Measurements from ENCODE around the gene YJU2. TPM values are rescaled to one million over a fixed set of nuclear protein-coding genes. Genes with fewer than 3 reads are reported as not detected.
"Not testable (repeated sequence)": the region's sequence is repeated elsewhere in the genome, so short reads cannot be mapped to it uniquely, and the experiment has no call there.

YJU2 gene
- total and polyA plus RNA-seq, 2 experiments from 2014 or later: 24.7 to 27.5 TPM

DNA sequence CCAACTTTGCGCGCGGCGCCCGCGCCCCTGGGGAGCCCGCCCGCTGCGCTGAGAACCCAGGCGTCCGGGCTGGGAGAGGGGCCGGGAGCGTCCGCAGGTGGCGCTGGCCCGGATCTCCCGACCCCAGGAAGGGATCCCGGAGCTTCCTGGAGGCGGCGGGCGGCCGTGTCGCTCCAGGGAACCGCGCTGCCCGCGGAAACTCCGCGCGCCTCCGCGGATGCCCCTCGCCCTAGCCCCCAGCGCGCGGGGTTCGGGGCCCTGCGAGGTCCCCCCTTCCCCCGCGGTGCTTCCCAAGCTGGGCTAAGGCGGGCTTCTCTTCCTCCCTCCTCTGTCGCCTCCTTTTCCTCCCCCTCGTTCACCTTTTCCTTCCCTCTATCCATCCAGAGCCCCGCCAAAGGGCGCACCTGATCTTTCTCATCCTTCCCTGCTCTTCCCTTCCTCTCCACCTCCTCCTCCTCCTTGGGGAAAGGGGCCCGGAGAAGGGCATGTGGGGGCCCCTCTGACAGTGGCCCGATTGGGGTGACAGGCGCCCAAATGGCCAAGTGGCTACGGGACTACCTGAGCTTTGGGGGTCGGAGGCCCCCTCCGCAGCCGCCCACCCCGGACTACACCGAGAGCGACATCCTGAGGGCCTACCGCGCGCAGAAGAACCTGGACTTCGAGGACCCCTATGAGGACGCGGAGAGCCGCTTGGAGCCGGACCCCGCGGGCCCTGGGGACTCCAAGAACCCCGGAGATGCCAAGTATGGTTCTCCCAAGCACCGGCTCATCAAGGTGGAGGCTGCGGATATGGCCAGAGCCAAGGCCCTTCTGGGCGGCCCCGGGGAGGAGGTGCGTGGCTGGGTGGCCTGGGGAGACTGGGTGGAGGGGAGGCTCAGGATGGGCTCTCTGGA lies 32.9 kb downstream of the YJU2 start:
- peak in 1 of 2 donors; percentile 29 for DNase-seq (ENCODE audit: low read depth in 1 of 2, low spot score in 1 of 2)
- Histone ChIP-seq H3K4me3 (peak overlapping the region; percentile 90), H3K9me3 (ENCODE audit: low read depth) (no peaks in the 10 kb centered on the region), H3K27ac (peak overlapping the region; percentile 70), H3K36me3 (no peaks in the 10 kb centered on the region), H3K4me1 (ENCODE audit: low read depth) (peaks cover 16% of the 10 kb centered on the region), H3K27me3 (no peaks in the 10 kb centered on the region)
- TF ChIP-seq, protein P1, sequence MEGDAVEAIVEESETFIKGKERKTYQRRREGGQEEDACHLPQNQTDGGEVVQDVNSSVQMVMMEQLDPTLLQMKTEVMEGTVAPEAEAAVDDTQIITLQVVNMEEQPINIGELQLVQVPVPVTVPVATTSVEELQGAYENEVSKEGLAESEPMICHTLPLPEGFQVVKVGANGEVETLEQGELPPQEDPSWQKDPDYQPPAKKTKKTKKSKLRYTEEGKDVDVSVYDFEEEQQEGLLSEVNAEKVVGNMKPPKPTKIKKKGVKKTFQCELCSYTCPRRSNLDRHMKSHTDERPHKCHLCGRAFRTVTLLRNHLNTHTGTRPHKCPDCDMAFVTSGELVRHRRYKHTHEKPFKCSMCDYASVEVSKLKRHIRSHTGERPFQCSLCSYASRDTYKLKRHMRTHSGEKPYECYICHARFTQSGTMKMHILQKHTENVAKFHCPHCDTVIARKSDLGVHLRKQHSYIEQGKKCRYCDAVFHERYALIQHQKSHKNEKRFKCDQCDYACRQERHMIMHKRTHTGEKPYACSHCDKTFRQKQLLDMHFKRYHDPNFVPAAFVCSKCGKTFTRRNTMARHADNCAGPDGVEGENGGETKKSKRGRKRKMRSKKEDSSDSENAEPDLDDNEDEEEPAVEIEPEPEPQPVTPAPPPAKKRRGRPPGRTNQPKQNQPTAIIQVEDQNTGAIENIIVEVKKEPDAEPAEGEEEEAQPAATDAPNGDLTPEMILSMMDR (IDR thresholded peaks at IDR 0.05; ENCODE audit: low read depth, low read length): no peak

GRCh38 chr19:4284176-4284958 lies 37.5 kb downstream of the YJU2 start:
- H3K27me3 ChIP-seq: no peaks in the 10 kb centered on the region
- H3K36me3 ChIP-seq: no peaks in the 10 kb centered on the region
- H3K27ac ChIP-seq: no peak overlapping the region
- TF ChIP-seq, protein P1 (IDR thresholded peaks at IDR 0.05; ENCODE audit: low read depth, low read length): no peak
- no peaks in the 10 kb centered on the region for H3K9me3 ChIP-seq (ENCODE audit: low read depth)
- no peak overlapping the region for H3K4me3 ChIP-seq
- no peaks in the 10 kb centered on the region for H3K4me1 ChIP-seq (ENCODE audit: low read depth)
- peak in 1 of 2 donors; percentile 69 for DNase-seq (ENCODE audit: low read depth in 1 of 2, low spot score in 1 of 2)

GRCh38 chr19:4284974-4285373 lies 38.1 kb downstream of the YJU2 start:
- DNase-seq (ENCODE audit: low read depth in 1 of 2, low spot score in 1 of 2): no peak
- Histone ChIP-seq H3K27ac (no peak overlapping the region), H3K4me3 (no peak overlapping the region), H3K27me3 (no peaks in the 10 kb centered on the region), H3K9me3 (ENCODE audit: low read depth) (no peaks in the 10 kb centered on the region), H3K36me3 (no peaks in the 10 kb centered on the region), H3K4me1 (ENCODE audit: low read depth) (no peaks in the 10 kb centered on the region)
- TF ChIP-seq, protein P1 (IDR thresholded peaks at IDR 0.05; ENCODE audit: low read depth, low read length): no peak

DNA sequence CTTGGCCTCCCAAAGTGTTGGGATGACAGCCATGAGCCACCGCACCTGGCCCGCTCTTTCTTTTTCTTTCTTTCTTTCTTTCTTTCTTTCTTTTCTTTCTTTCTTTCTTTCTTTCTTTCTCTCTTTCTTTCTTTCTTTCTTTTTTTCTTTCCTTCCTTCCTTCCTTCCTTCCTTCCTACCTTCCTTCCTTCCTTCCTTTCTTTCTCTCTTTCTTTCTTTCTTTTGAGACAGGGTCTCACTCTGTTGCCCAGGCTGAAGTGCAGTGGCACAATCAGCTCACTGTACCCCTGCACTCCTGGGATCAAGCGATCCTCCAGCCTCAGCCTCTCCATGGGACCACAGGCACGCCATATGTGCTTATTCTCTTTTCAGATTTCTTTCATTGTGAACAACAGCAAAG lies 39.3 kb downstream of the YJU2 start:
- not testable (repeated sequence) for H3K36me3 ChIP-seq; H3K4me3 ChIP-seq; H3K27me3 ChIP-seq; DNase-seq (ENCODE audit: low read depth in 1 of 2, low spot score in 1 of 2); H3K27ac ChIP-seq; H3K4me1 ChIP-seq (ENCODE audit: low read depth); H3K9me3 ChIP-seq (ENCODE audit: low read depth)

DNA sequence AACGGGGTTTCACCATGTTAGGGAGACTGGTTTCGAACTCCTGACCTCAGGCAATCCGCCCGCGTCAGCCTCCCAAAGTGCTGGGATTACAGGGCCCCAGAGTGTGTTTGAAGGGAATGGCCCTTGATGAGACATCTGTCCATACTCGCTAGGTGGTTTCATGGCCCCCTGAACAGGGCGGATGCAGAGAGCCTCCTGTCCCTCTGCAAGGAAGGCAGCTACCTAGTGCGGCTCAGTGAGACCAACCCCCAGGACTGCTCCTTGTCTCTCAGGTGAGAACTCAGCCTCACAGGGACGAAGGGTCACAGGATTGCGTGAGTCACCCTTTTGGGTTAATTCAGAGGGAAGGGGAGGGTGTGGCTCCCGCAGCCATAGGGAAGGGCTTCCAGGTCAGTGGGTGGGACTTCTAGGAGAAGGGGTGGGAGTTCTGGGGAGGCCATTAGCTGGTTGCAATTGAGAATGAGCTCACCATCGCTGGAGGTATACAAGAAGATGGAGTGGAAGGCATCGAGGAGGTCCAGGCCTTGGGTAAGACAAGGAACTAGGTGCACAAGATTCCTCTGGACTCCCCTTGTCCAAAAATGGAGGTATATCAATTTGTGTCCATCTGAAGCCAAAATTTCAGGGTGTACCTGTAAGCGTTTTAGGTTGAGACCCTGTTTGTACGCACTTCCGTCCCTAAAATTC lies 41.4 kb downstream of the YJU2 start:
- peaks cover 6% of the 10 kb centered on the region for H3K4me1 ChIP-seq (ENCODE audit: low read depth)
- DNase-seq (ENCODE audit: low read depth in 1 of 2, low spot score in 1 of 2): no peak
- TF ChIP-seq, protein P1 (IDR thresholded peaks at IDR 0.05; ENCODE audit: low read depth, low read length): no peak
- no peaks in the 10 kb centered on the region for H3K36me3 ChIP-seq
- H3K27ac ChIP-seq: no peak overlapping the region
- H3K9me3 ChIP-seq (ENCODE audit: low read depth): no peaks in the 10 kb centered on the region
- H3K27me3 ChIP-seq: no peaks in the 10 kb centered on the region
- H3K4me3 ChIP-seq: no peak overlapping the region

Data from cardiac muscle cell (in vitro differentiated cells and primary cell).